Activated CD4-positive, alpha-beta T cell treated with anti-CD3 and anti-CD28 coated beads for 48 hours (primary cell): ENCODE results near the gene SRPK2.
"Not testable (repeated sequence)": the region's sequence is repeated elsewhere in the genome, so short reads cannot be mapped to it uniquely, and the experiment has no call there.

ENCODE experiments used
- DNase-seq: peaks from one replicate; pipeline ENCODE4 v3.0.0-alpha.2; 2020

The SRPK2 gene

GRCh38 chr7:105256761-105257231 lies 131.9 kb downstream of the SRPK2 start:
- no peak for DNase-seq

DNA sequence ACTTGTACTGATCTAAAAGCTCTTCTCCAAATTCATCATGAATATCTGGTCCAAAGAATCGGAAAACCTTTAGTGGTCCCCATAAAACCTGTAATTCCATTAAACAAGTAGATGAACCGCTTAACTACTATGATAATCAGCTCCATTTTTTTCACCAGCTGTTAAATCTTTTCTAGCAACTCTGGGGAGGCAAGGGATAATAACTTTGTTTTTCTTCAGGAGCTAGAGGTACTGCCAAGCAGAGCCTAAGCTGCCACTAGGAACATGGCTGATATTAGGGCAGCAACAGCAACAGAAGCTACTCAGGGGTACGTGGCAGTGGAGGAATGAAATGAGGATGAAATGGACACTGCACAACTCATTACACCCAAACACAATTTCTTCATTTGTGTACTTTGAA lies 138.0 kb downstream of the SRPK2 start:
- DNase-seq: no peak

DNA sequence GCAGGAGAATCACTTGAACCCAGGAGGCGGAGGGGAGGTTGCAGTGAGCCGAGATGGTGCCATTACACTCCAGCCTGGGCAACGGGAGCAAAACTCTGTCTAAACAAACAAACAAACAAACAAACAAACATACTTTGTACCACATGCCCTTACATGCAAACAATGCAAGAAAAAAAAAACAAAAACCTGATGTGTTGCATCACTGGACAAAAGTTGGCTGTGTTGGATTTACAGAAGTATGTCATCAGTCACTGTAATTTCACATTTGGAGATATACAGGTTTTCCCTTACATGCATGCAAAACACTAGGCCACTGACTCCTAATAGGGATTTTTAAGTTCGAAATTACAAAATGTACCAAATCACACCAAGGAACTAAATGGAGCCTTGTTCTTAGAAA lies 138.5 kb downstream of the SRPK2 start:
- DNase-seq: no peak

- no peak for DNase-seq
Measured at GRCh38 chr7:105249216-105249615, 139.5 kb downstream of the SRPK2 start.

DNA sequence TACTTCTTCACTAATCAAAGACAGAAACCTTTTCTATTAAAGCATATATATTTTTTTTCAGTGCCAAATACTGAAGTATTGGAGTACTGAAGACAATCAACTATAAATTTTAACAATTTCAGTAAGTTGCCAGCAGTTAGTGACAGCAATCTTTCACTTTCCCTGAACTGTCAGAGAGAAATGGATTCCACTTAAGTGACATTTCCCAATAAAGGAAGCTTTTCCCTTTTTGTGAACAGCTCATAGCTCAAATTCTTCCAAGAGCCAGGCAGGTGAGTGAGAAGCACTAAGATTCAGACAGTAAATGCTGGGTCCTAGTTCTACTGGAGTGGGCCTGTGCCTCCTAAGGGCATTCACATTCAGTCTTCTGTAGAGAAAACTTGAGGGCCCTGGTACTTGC lies 142.0 kb downstream of the SRPK2 start:
- no peak for DNase-seq

GRCh38 chr7:105246256-105246655 lies 142.5 kb downstream of the SRPK2 start:
- no peak for DNase-seq

GRCh38 chr7:105245398-105246114 lies 143.2 kb downstream of the SRPK2 start:
- DNase-seq: no peak

- DNase-seq: no peak
Measured at GRCh38 chr7:105244594-105244993, 144.1 kb downstream of the SRPK2 start.

GRCh38 chr7:105241198-105241597 lies 147.5 kb downstream of the SRPK2 start:
- no peak for DNase-seq

- no peak for DNase-seq
Measured at GRCh38 chr7:105238198-105238765, 150.4 kb downstream of the SRPK2 start.

DNA sequence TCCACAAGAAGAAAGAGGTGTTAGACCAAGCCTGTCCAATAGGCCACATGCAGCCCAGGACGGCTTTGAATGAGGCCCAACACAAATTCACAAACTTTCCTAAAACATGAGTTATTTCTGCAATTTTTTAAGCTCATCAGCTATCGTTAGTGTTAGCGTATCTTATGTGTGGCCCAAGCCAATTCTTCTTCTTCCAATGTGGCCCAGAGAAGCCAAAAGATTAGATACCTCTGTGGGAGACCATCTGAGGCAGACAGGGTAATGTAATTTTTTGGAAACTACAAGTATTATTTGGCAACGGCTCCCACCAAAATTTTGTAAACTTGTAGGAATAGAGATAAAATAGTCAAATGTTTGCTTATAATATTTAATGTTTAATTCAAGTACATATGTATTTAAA lies 153.8 kb downstream of the SRPK2 start:
- no peak for DNase-seq

- DNase-seq: not testable (repeated sequence)
Measured at GRCh38 chr7:105232829-105233291, 155.9 kb downstream of the SRPK2 start.

DNA sequence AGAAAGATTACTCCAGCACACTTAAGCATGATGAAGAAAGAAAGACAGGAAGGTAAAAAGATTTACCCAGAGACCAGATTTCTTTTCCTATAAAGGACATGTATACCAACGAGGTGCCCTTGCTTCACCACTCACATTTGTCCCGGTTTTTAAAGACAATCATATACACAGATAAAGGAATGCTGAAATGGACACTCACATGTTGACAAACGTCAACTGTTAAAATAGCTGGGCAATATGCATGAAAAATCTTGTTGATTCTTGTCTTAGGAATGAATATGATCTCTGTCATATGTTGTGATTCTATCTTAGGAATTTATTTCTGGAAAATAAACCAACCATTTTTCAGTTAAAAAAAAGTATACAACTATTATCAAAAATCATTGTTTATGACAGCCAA lies 158.2 kb downstream of the SRPK2 start:
- DNase-seq: no peak

- DNase-seq: no peak
Measured at GRCh38 chr7:105229641-105230040, 159.1 kb downstream of the SRPK2 start.

DNA sequence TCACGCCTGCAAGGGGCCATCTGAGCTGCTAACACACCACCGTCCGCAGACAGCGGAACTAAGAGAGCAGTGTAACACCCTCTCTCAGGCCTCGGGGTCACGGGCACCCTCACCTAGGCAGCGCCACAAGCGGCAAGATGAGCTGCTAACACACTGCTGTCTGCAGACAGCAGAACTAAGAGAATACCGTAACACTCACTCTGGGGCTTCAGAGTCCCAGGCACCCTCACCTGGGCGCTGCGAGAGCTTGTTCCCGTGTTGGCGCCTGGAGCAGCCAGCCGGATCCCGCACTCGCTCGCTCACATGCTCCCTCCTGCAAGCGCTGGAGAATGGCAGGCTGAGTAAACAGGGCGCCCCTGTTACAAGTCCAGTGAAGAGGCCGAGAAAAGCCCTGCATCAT lies 160.2 kb downstream of the SRPK2 start:
- DNase-seq: no peak

DNA sequence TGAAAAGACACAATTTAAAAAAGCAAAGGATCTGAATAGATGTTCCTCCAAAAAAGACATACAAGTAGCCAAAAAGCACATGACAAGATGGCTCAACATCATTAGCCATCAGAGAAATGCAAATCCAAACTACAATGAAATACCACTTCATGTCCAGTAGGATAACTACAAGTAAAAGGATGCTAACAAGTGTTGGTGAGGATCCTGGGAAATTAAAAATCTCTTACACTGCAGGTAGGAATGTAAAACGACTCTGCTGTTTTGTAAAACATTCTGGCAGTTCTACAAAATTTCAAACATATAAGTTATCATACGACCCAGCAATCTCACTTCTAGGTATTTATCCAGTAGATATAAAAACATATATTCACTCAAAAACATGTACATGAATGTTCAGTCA lies 161.3 kb downstream of the SRPK2 start:
- no peak for DNase-seq

GRCh38 chr7:105224884-105225651 lies 163.7 kb downstream of the SRPK2 start:
- no peak for DNase-seq

DNA sequence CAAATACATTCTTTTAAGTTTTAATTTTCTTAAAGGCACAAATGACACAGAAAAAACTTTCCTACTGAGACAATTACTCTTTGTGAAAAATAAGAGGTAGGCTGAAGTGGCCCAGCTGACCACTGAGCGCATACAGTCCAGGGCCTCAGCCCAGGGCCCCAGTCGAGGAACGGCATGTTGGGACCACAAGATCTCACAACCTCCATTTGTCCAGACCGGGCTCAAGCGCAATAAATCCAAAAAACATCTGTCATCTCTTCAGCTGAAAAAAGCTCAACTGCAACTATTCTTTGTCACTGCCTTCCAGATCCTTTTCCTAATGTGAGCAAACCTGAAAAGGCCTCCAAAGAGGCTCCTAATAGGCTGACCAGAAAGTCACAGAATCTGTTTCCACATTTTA lies 165.8 kb downstream of the SRPK2 start:
- DNase-seq: no peak

GRCh38 chr7:105219771-105220160 lies 169.0 kb downstream of the SRPK2 start:
- no peak for DNase-seq

- no peak for DNase-seq
Measured at GRCh38 chr7:105218939-105219770, 169.6 kb downstream of the SRPK2 start.

DNA sequence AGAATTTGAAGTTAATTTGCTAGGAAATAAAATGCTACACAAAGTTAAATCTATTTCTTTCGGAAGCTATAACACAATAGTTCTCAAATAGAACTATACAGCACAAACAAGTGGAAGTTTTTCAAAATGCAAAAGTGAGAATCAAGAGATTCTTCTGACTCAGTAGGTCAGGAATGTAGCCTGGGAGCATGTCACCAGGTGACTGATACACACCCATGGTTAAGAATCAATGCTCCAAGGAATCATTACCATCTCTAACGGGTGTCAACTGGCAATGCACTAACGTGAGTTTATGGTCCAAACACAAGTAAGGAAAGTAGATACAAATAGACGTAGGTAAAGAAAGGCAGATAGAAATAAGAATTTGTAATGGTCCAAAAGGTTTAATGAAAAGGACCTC lies 170.5 kb downstream of the SRPK2 start:
- no peak for DNase-seq

DNA sequence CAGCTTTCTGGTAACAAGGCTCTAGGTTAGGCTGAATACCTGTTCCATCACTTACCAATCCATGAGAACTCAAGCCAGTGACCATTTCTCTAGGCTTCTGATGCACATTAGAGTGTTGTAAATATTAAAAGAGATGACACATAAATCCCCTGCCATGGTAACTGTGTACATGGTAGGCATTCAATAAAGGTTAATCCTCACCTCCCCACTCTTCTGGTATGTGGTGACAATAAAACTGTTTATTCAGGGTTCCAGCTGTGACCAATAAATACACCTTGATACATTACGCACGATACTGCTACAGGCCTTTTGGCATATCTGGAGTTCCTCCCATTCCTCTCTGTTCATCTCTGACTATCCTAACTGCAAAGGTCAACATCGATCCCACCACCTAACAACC lies 171.9 kb downstream of the SRPK2 start:
- DNase-seq: no peak

DNA sequence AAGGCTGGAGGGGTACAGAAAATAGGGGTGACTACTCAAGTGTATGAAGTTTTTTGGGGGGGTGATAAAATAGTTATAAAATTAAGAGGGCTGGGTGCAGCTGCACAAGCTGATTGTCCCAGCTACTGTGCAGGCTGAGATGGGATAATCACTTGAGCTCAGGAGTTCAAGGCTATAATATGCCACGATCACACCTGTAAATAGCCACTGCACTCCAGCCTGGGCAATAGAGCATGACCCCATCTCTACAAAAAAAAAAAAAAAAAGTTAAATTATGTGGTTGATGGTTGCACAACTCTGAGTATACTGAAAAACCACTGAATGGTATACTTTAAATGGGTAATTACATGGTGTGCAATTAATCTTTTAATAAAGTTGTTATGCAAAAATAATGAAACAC lies 172.9 kb downstream of the SRPK2 start:
- no peak for DNase-seq
